NB4 (cell line): ENCODE measurements around the gene RFX8.

Experiments
- DNase-seq: peaks from one replicate; pipeline ENCODE4 v3.0.0; 2010; ENCODE audit warnings: low read depth
- H3K4me3 ChIP-seq: one replicate; pipeline ENCODE4 v1.5.1; 2011; ENCODE audit warnings: mild to moderate bottlenecking, low read depth, low read length, moderate library complexity
- CTCF ChIP-seq: IDR thresholded peaks from one replicate; pipeline ENCODE4 v1.5.1; 2012; ENCODE audit warnings: low read depth, low read length
- MAX ChIP-seq: IDR thresholded peaks from 2 replicates; pipeline ENCODE4 v1.6.1; 2011; ENCODE audit warnings: low read depth, low read length
- MYC ChIP-seq: IDR thresholded peaks from 2 replicates; pipeline ENCODE4 v1.6.1; 2011; ENCODE audit warnings: low read depth, low read length
- POLR2A ChIP-seq: IDR thresholded peaks from 2 replicates; pipeline ENCODE4 v1.6.1; 2011; ENCODE audit warnings: mild to moderate bottlenecking; ENCODE audit not compliant: insufficient read length; ENCODE audit errors: extremely low read depth

The RFX8 gene

GRCh38 chr2:101516823-101517690 lies 42.1 kb upstream of the RFX8 start:
- no peak overlapping the region for H3K4me3 ChIP-seq
- DNase-seq, result peak; percentile 98

GRCh38 chr2:101516349-101516748 lies 41.4 kb upstream of the RFX8 start:
- H3K4me3 ChIP-seq, result no peak overlapping the region
- no peak for DNase-seq
- TF ChIP-seq MAX, result no peak
- no peak for TF ChIP-seq MYC
- TF ChIP-seq POLR2A, result no peak
- no peak for TF ChIP-seq CTCF

More at GRCh38 chr2:101516823-101517690, 42.1 kb upstream of the RFX8 start:
- TF ChIP-seq MYC (peak; percentile 59), CTCF (no peak), POLR2A (no peak), MAX (peak; percentile 90)

GRCh38 chr2:101515477-101515876 lies 40.6 kb upstream of the RFX8 start:
- DNase-seq, result no peak
- no peak overlapping the region for H3K4me3 ChIP-seq
- TF ChIP-seq MYC (no peak), MAX (no peak), CTCF (no peak), POLR2A (no peak)

- TF ChIP-seq MAX (no peak), POLR2A (no peak), CTCF (no peak), MYC (no peak)
- DNase-seq, result no peak
- no peak overlapping the region for H3K4me3 ChIP-seq
Measured at GRCh38 chr2:101512993-101513392, 38.1 kb upstream of the RFX8 start.

GRCh38 chr2:101511381-101511780 lies 36.5 kb upstream of the RFX8 start:
- no peak overlapping the region for H3K4me3 ChIP-seq
- TF ChIP-seq MYC (no peak), MAX (no peak)
- no peak for DNase-seq

- peak; percentile 87 for DNase-seq
- no peak for TF ChIP-seq CTCF
- TF ChIP-seq MAX, result no peak
- no peak for TF ChIP-seq POLR2A
- no peak; the same call in 1 of the 2 replicates for TF ChIP-seq MYC
Measured at GRCh38 chr2:101509499-101510284, 34.8 kb upstream of the RFX8 start.

More at GRCh38 chr2:101509499-101510284, 34.8 kb upstream of the RFX8 start:
- no peak overlapping the region for H3K4me3 ChIP-seq
